Measurements from ENCODE around the gene PLCB3. TPM values are rescaled to one million over a fixed set of nuclear protein-coding genes. Genes with fewer than 3 reads are reported as not detected.
A peak's percentile ranks its signal among the peaks of the same experiment; 100 is the strongest.
"Not testable (repeated sequence)": the region's sequence is repeated elsewhere in the genome, so short reads cannot be mapped to it uniquely, and the experiment has no call there.

The PLCB3 gene
- total and polyA plus RNA-seq, 2 donors (not counting 1 experiment from before 2014, with no cell fraction given): 17.2 to 37.2 TPM

GRCh38 chr11:64314805-64315561 lies 63.7 kb downstream of the PLCB3 start:
- no peaks in the 10 kb centered on the region for H3K4me1 ChIP-seq (ENCODE audit: control insufficient read depth, extremely low read depth, insufficient read depth, low read length)
- no peak for DNase-seq (ENCODE audit: low read depth in 2 of 2)
- no peak overlapping the region for H2AFZ ChIP-seq (ENCODE audit: low read length)
- peaks cover 11% of the 10 kb centered on the region for H3K36me3 ChIP-seq (ENCODE audit: control insufficient read depth, insufficient read depth, low read length)
- H4K20me1 ChIP-seq (ENCODE audit: control insufficient read depth, extremely low read depth, insufficient read depth, low read length): no peaks in the 10 kb centered on the region
- H3K27me3 ChIP-seq (ENCODE audit: control insufficient read depth, insufficient read depth, low read length): no peaks in the 10 kb centered on the region
- peaks cover 13% of the 10 kb centered on the region for H3K79me2 ChIP-seq (ENCODE audit: control insufficient read depth, insufficient read depth, low read length)
- no peak overlapping the region for H3K27ac ChIP-seq (ENCODE audit: insufficient read depth, low read length)
- H3K4me2 ChIP-seq (ENCODE audit: extremely low read depth, insufficient read depth, low read length): no peak overlapping the region
- H3K4me3 ChIP-seq (replicated peaks in 1 of 4; ENCODE audit: control extremely low read depth in 1 of 4, insufficient read depth in 1 of 4, low read depth in 3 of 4, low read length in 4 of 4): no peak overlapping the region
- no peak for TF ChIP-seq EZH2 (IDR thresholded peaks at IDR 0.05; ENCODE audit: low read length, missing control alignments)
- TF ChIP-seq CTCF (conservative IDR thresholded peaks at IDR 0.05 in 1 of 2, IDR thresholded peaks at IDR 0.05 in 1 of 2; ENCODE audit: low read depth in 1 of 2, low read length in 2 of 2): no peak
- no peak overlapping the region for H3K9ac ChIP-seq (ENCODE audit: insufficient read depth, low read length)
- no peaks in the 10 kb centered on the region for H3K9me3 ChIP-seq (ENCODE audit: control insufficient read depth, insufficient read depth, low read depth, low read length)

GRCh38 chr11:64315667-64316526 lies 64.6 kb downstream of the PLCB3 start:
- not testable (repeated sequence) for DNase-seq (ENCODE audit: low read depth in 2 of 2); H3K9ac ChIP-seq (ENCODE audit: insufficient read depth, low read length); H3K27ac ChIP-seq (ENCODE audit: insufficient read depth, low read length); H2AFZ ChIP-seq (ENCODE audit: low read length); H4K20me1 ChIP-seq (ENCODE audit: control insufficient read depth, extremely low read depth, insufficient read depth, low read length); H3K4me2 ChIP-seq (ENCODE audit: extremely low read depth, insufficient read depth, low read length); H3K9me3 ChIP-seq (ENCODE audit: control insufficient read depth, insufficient read depth, low read depth, low read length); H3K27me3 ChIP-seq (ENCODE audit: control insufficient read depth, insufficient read depth, low read length); H3K4me1 ChIP-seq (ENCODE audit: control insufficient read depth, extremely low read depth, insufficient read depth, low read length)
- peaks cover 13% of the 10 kb centered on the region for H3K79me2 ChIP-seq (ENCODE audit: control insufficient read depth, insufficient read depth, low read length)
- H3K4me3 ChIP-seq (replicated peaks in 1 of 4; ENCODE audit: control extremely low read depth in 1 of 4, insufficient read depth in 1 of 4, low read depth in 3 of 4, low read length in 4 of 4): peak overlapping the region in 1 of 4 experiments; percentile 76
- H3K36me3 ChIP-seq (ENCODE audit: control insufficient read depth, insufficient read depth, low read length): peaks cover 11% of the 10 kb centered on the region

GRCh38 chr11:64316672-64317324 lies 65.5 kb downstream of the PLCB3 start:
- Histone ChIP-seq H3K4me2 (ENCODE audit: extremely low read depth, insufficient read depth, low read length) (peak overlapping the region; percentile 44), H3K36me3 (ENCODE audit: control insufficient read depth, insufficient read depth, low read length) (peaks cover 11% of the 10 kb centered on the region), H3K9me3 (ENCODE audit: control insufficient read depth, insufficient read depth, low read depth, low read length) (no peaks in the 10 kb centered on the region), H3K4me3 (replicated peaks in 1 of 4; ENCODE audit: control extremely low read depth in 1 of 4, insufficient read depth in 1 of 4, low read depth in 3 of 4, low read length in 4 of 4) (peak overlapping the region; percentile 73 to 97 (median 76)), H3K27me3 (ENCODE audit: control insufficient read depth, insufficient read depth, low read length) (no peaks in the 10 kb centered on the region), H3K9ac (ENCODE audit: insufficient read depth, low read length) (peak overlapping the region; percentile 92), H2AFZ (ENCODE audit: low read length) (no peak overlapping the region), H3K79me2 (ENCODE audit: control insufficient read depth, insufficient read depth, low read length) (peaks cover 13% of the 10 kb centered on the region), H3K27ac (ENCODE audit: insufficient read depth, low read length) (peak overlapping the region; percentile 97), H4K20me1 (ENCODE audit: control insufficient read depth, extremely low read depth, insufficient read depth, low read length) (no peaks in the 10 kb centered on the region), H3K4me1 (ENCODE audit: control insufficient read depth, extremely low read depth, insufficient read depth, low read length) (no peaks in the 10 kb centered on the region)
- TF ChIP-seq EZH2 (IDR thresholded peaks at IDR 0.05; ENCODE audit: low read length, missing control alignments): no peak
- TF ChIP-seq CTCF (conservative IDR thresholded peaks at IDR 0.05 in 1 of 2, IDR thresholded peaks at IDR 0.05 in 1 of 2; ENCODE audit: low read depth in 1 of 2, low read length in 2 of 2): no peak
- DNase-seq (ENCODE audit: low read depth in 2 of 2): no peak

Measured in fibroblast of lung (primary cell).